Measurements from ENCODE around the gene RIOK3.

DNA sequence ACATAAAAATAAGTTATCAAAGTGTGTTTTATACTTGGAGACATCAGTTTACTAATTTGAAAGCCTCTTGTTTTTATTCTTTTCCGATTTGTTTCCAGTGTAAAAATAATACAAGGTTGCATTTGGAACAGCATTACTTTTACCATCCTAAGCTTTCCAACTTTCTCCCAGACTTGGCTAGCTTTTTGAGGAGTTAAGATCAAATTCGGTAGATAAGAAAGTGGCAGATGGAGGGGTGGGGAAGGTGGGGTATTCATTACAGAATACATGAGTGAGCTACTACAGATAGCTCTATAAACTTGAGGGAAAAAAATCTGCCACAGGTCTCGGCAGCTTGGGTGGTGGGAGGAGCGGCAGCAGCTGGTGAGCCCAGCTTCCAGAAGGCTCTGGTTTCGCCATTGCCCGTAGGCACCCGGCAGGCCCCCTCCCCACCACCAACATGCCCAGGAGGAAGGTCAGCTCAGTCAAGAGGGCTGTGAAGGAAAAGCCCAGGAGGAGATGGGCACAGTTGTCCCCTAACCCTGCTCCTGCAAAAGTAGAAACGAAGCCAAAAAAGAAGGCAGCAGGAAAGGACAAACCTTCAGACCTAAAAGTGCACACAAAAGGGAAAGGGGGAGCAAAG, 31.6 kb downstream of the RIOK3 start:
- TF ChIP-seq, protein P1, sequence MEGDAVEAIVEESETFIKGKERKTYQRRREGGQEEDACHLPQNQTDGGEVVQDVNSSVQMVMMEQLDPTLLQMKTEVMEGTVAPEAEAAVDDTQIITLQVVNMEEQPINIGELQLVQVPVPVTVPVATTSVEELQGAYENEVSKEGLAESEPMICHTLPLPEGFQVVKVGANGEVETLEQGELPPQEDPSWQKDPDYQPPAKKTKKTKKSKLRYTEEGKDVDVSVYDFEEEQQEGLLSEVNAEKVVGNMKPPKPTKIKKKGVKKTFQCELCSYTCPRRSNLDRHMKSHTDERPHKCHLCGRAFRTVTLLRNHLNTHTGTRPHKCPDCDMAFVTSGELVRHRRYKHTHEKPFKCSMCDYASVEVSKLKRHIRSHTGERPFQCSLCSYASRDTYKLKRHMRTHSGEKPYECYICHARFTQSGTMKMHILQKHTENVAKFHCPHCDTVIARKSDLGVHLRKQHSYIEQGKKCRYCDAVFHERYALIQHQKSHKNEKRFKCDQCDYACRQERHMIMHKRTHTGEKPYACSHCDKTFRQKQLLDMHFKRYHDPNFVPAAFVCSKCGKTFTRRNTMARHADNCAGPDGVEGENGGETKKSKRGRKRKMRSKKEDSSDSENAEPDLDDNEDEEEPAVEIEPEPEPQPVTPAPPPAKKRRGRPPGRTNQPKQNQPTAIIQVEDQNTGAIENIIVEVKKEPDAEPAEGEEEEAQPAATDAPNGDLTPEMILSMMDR (IDR thresholded peaks at IDR 0.05): no peak
- TF ChIP-seq EP300 (IDR thresholded peaks at IDR 0.05): no peak

Measured in esophagus muscularis mucosa (tissue), 3 donors.